ENCODE results near the gene MCEMP1. TPM values are rescaled to one million over a fixed set of nuclear protein-coding genes. Genes with fewer than 3 reads are reported as not detected.

Gene MCEMP1
- total and polyA plus RNA-seq, 2 donors from 2014 or later, result 0.28 to 0.38 TPM

DNA sequence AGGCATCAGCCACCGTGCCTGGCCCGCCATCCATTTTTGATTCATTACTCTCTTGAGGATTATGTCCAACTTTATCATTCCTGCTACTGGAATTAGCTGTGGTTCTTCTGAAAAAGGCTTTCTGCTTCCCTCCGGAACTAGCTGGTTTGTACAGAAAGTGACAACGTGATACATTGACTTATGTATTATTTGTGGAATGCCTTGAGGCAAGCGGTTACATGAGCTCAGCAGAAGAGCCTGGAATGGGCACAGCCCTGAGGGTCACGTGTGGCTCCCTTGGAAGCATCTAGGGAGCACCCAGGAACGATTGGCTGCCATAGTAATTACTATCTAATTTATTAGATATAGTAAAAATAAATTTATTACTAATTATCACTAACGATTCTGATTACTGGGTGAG is 22.5 kb upstream of the MCEMP1 start:
- TF ChIP-seq, protein P1, sequence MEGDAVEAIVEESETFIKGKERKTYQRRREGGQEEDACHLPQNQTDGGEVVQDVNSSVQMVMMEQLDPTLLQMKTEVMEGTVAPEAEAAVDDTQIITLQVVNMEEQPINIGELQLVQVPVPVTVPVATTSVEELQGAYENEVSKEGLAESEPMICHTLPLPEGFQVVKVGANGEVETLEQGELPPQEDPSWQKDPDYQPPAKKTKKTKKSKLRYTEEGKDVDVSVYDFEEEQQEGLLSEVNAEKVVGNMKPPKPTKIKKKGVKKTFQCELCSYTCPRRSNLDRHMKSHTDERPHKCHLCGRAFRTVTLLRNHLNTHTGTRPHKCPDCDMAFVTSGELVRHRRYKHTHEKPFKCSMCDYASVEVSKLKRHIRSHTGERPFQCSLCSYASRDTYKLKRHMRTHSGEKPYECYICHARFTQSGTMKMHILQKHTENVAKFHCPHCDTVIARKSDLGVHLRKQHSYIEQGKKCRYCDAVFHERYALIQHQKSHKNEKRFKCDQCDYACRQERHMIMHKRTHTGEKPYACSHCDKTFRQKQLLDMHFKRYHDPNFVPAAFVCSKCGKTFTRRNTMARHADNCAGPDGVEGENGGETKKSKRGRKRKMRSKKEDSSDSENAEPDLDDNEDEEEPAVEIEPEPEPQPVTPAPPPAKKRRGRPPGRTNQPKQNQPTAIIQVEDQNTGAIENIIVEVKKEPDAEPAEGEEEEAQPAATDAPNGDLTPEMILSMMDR (IDR thresholded peaks at IDR 0.05; ENCODE audit: borderline replicate concordance, extremely low read depth, insufficient read depth), result no peak
- H3K9ac ChIP-seq (ENCODE audit: low read length in 3 of 3), result no peak overlapping the region
- H3K9me3 ChIP-seq (ENCODE audit: control insufficient read depth in 2 of 3, insufficient read depth in 1 of 3, low read length in 3 of 3), result no peaks in the 10 kb centered on the region
- FAIRE-seq, result no peak
- no peak for DNase-seq
- no peaks in the 10 kb centered on the region for H3K27me3 ChIP-seq (ENCODE audit: control insufficient read depth, insufficient read depth, low read length)
- intact Hi-C loops (cut with DNase I), result no loop called here
- no peak overlapping the region for H3K27ac ChIP-seq (ENCODE audit: low read depth in 2 of 2, low read length in 2 of 2)
- H3K36me3 ChIP-seq (ENCODE audit: control insufficient read depth in 2 of 3, insufficient read depth in 3 of 3, low read length in 3 of 3), result no peaks in the 10 kb centered on the region
- H3K4me3 ChIP-seq (ENCODE audit: low read length in 3 of 3), result no peak overlapping the region
- peaks cover 0 to 3% (median 0%) of the 10 kb centered on the region in 3 donors for H3K4me1 ChIP-seq (ENCODE audit: control insufficient read depth in 2 of 3, insufficient read depth in 2 of 3, low read depth in 1 of 3, low read length in 3 of 3)

DNA sequence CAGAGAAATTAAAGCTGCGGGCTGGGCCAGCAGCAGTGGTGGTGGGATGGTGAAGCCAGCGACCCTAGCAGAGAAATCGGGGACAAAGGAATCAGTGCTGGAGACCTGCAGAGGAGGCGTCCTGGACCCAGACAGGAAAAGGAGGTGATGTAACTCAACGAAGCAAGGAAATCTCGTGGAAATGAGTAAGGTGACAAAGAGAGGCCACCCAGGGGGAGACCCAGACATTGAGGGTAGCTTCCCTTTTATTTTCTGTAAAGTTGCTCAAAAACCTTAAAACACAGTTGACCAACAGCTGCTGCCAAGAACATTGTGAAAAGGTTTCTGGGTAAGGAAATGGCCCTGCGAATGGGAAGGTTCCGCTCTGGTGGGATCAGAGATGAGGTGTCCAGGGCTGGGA is 21.3 kb upstream of the MCEMP1 start:
- peaks cover 0 to 3% (median 0%) of the 10 kb centered on the region in 3 donors for H3K4me1 ChIP-seq (ENCODE audit: control insufficient read depth in 2 of 3, insufficient read depth in 2 of 3, low read depth in 1 of 3, low read length in 3 of 3)
- intact Hi-C loops (cut with DNase I), result no loop called here

DNA sequence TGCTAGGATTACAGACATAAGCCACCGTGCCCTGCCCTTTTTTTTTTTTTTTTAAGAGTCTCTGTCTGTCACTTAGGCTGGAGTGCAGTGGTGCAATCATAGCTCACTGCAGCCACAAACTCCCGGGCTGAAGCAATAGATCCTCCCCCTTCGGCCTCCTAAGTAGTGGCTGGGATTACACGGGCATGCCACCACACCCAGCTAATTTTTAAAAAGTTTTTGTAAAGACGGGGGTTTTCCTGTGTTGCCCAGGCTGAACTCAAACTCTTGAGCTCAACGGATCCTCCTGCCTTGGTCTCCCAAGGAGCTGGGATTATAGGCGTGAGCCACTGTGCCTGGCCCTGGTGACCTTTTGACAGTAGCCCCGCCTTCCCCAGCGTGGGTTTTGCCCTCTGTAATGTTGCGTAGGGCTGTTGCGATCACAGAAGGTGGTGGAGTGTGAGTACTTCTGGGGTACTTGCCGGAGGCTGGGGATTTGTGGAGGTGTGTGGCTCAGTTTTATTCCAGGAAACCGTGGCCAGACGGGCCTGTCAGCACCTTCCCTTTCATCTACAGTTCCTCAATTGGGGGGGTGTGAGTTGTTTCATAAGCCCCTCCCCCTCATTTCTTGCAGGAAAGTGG is 19.6 kb upstream of the MCEMP1 start:
- Histone ChIP-seq H3K36me3 (ENCODE audit: control insufficient read depth in 2 of 3, insufficient read depth in 3 of 3, low read length in 3 of 3) (no peaks in the 10 kb centered on the region), H3K9me3 (ENCODE audit: control insufficient read depth in 2 of 3, insufficient read depth in 1 of 3, low read length in 3 of 3) (no peaks in the 10 kb centered on the region), H3K9ac (ENCODE audit: low read length in 3 of 3) (no peak overlapping the region), H3K4me3 (ENCODE audit: low read length in 3 of 3) (no peak overlapping the region), H3K4me1 (ENCODE audit: control insufficient read depth in 2 of 3, insufficient read depth in 2 of 3, low read depth in 1 of 3, low read length in 3 of 3) (peaks cover 0 to under 1% (median 0%) of the 10 kb centered on the region in 3 donors), H3K27ac (ENCODE audit: low read depth in 2 of 2, low read length in 2 of 2) (no peak overlapping the region), H3K27me3 (ENCODE audit: control insufficient read depth, insufficient read depth, low read length) (no peaks in the 10 kb centered on the region)
- TF ChIP-seq, protein P1 (IDR thresholded peaks at IDR 0.05; ENCODE audit: borderline replicate concordance, extremely low read depth, insufficient read depth), result no peak
- intact Hi-C loops (cut with DNase I), result no loop called here
- FAIRE-seq (no peak), DNase-seq (no peak)

More for the DNA sequence above, 21.3 kb upstream of the MCEMP1 start:
- Histone ChIP-seq H3K36me3 (ENCODE audit: control insufficient read depth in 2 of 3, insufficient read depth in 3 of 3, low read length in 3 of 3) (no peaks in the 10 kb centered on the region), H3K9me3 (ENCODE audit: control insufficient read depth in 2 of 3, insufficient read depth in 1 of 3, low read length in 3 of 3) (no peaks in the 10 kb centered on the region), H3K27ac (ENCODE audit: low read depth in 2 of 2, low read length in 2 of 2) (no peak overlapping the region), H3K27me3 (ENCODE audit: control insufficient read depth, insufficient read depth, low read length) (no peaks in the 10 kb centered on the region), H3K4me3 (ENCODE audit: low read length in 3 of 3) (no peak overlapping the region), H3K9ac (ENCODE audit: low read length in 3 of 3) (no peak overlapping the region)
- TF ChIP-seq, protein P1 (IDR thresholded peaks at IDR 0.05; ENCODE audit: borderline replicate concordance, extremely low read depth, insufficient read depth), result no peak
- DNase-seq, result no peak
- FAIRE-seq, result no peak
